HepG2 (cell line): ENCODE data around the gene HAP1. TPM values are rescaled to one million over a fixed set of nuclear protein-coding genes. Genes with fewer than 3 reads are reported as not detected.

Experiments
- ARID4A ChIP-seq: sonication (generic); formaldehyde crosslinking; IDR thresholded peaks from 2 replicates; pipeline ENCODE4 v1.5.0; 2020; ENCODE audit warnings: mild to moderate bottlenecking, missing genetic modification reagents, borderline replicate concordance
- CHCHD3 ChIP-seq: sonication (generic); formaldehyde crosslinking; IDR thresholded peaks from 2 replicates; pipeline ENCODE4 v1.8.0; 2022; ENCODE audit warnings: mild to moderate bottlenecking, missing genetic modification reagents, moderate library complexity
- CTCF ChIP-seq: sonication (generic); formaldehyde crosslinking; IDR thresholded peaks from 2 replicates; pipeline ENCODE4 v1.5.0; 2020; ENCODE audit warnings: mild to moderate bottlenecking, missing genetic modification reagents, moderate library complexity
- MAZ ChIP-seq, 2 experiments: sonication (generic) in 1 of 2; formaldehyde crosslinking in 1 of 2; IDR thresholded peaks; 2 replicates each; pipeline versions ENCODE4 v1.5.0 to v1.6.1; 2012 to 2020; ENCODE audit warnings: low read depth in 2 of 2, mild to moderate bottlenecking in 2 of 2, borderline replicate concordance in 1 of 2, improper control_type of control experiment in 1 of 2, low read length in 1 of 2, missing genetic modification reagents in 1 of 2, moderate library complexity in 1 of 2
- RAD21 ChIP-seq: fragments of 450-650 bp; formaldehyde crosslinking; IDR thresholded peaks from 2 replicates; pipeline ENCODE4 v1.5.0; 2020; ENCODE audit warnings: mild to moderate bottlenecking
- SMC3 ChIP-seq: IDR thresholded peaks from 2 replicates; pipeline ENCODE4 v1.6.1; 2011; ENCODE audit warnings: low read length, improper control_type of control experiment
- SP4 ChIP-seq: sonication (generic); formaldehyde crosslinking; IDR thresholded peaks from 2 replicates; pipeline ENCODE4 v1.8.1; 2023; ENCODE audit warnings: mild to moderate bottlenecking, missing genetic modification reagents
- TBX2 ChIP-seq: sonication (generic); formaldehyde crosslinking; IDR thresholded peaks from 2 replicates; pipeline ENCODE4 v1.5.0; 2020; ENCODE audit warnings: missing genetic modification reagents, mild to moderate bottlenecking, borderline replicate concordance
- TIGD3 ChIP-seq: sonication (generic); formaldehyde crosslinking; IDR thresholded peaks from 2 replicates; pipeline ENCODE4 v1.5.1; 2020; ENCODE audit warnings: mild to moderate bottlenecking, missing genetic modification reagents, borderline replicate concordance
- ZFYVE20 ChIP-seq: sonication (generic); formaldehyde crosslinking; IDR thresholded peaks from 2 replicates; pipeline ENCODE4 v1.8.0; 2023; ENCODE audit warnings: low read depth, mild to moderate bottlenecking, moderate library complexity, missing genetic modification reagents, borderline replicate concordance
- ZIK1 ChIP-seq: sonication (generic); formaldehyde crosslinking; IDR thresholded peaks from 2 replicates; pipeline ENCODE4 v1.5.0; 2020; ENCODE audit warnings: mild to moderate bottlenecking, low read depth, missing genetic modification reagents, borderline replicate concordance
- ZNF205 ChIP-seq: IDR thresholded peaks from 2 replicates; pipeline ENCODE4 v1.6.1; 2018; ENCODE audit warnings: missing biosample characterization, missing genetic modification reagents
- ZNF350 ChIP-seq: sonication (generic); formaldehyde crosslinking; IDR thresholded peaks from 2 replicates; pipeline ENCODE4 v1.4.0; 2020; ENCODE audit warnings: mild to moderate bottlenecking, low read depth, missing genetic modification reagents, borderline replicate concordance
- ZNF414 ChIP-seq: sonication (generic); formaldehyde crosslinking; IDR thresholded peaks from 2 replicates; pipeline ENCODE4 v1.5.0; 2020; ENCODE audit warnings: missing genetic modification reagents
- ZNF781 ChIP-seq: sonication (generic); formaldehyde crosslinking; IDR thresholded peaks from 2 replicates; pipeline ENCODE4 v1.5.1; 2020; ENCODE audit warnings: borderline replicate concordance, mild to moderate bottlenecking, missing genetic modification reagents; ENCODE audit errors: not compliant biosample characterization
- polyA plus RNA-seq, 8 experiments: library from polyadenylated mRNA; depleted of rRNA in 3 of 8; stranded (reverse) in 7 of 8; unstranded in 1 of 8; fragments of >200 nt; fragmentation: Illumina TruSeq in 4 of 8; extraction: Trizol in 4 of 8; gene quantifications; 2 replicates each; pipeline versions ENCODE4 v1.2.1 to v1.2.3, GENCODE V29; 2011 to 2016; ENCODE audit warnings: low read depth in 4 of 8, missing spikeins in 1 of 8, mixed read lengths in 1 of 8; ENCODE audit not compliant: insufficient read depth in 1 of 8
- total RNA-seq, 5 experiments: library from RNA; depleted of rRNA; stranded (reverse); fragments of >200 nt; fragmentation: Illumina TruSeq; extraction: Trizol; gene quantifications; 2 replicates each; pipeline ENCODE4 v1.2.3, GENCODE V29; 2016; ENCODE audit warnings: low read depth in 1 of 5
- TF ChIP-seq, protein P1 (sequence below): sonication (generic); formaldehyde crosslinking; IDR thresholded peaks from 2 replicates; pipeline ENCODE4 v1.4.0; 2020; ENCODE audit warnings: missing genetic modification reagents

Gene HAP1
- total and polyA plus RNA-seq, 2 of the 13 experiments (the other 11 are each of a cell fraction or from before 2014, with no cell fraction given), result 0.07 TPM

DNA sequence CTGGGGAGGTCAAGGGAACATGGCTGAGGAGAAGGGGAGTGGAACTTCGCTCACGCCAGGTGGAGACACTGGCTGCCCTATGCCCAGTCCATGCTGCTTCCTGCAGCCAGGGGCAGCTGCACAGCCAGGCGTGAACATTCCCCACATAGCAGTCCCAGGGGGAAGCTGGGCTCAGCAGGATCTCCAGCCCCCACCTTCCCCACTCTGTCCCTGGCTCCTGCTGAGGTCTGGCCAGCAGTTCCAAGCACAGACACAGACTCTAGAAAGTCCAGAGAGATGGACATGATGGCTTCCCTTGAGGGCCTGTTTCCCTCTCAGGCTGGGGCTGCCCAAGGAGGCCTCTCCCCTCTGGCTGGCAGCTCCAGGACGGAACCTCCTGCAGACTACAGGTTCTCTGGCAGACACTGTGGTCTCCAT is 42.7 kb upstream of the HAP1 start (continued):
- TF ChIP-seq TIGD3 (CRISPR knock-in tag) (0 out of 2 replicates have a peak, but pooled peaks have one; percentile 34), MAZ (IDR thresholded peaks at IDR 0.05; ENCODE audit: borderline replicate concordance, low read depth, low read length) (0 out of 2 replicates have a peak, but pooled peaks have one; percentile 15), MAZ (CRISPR knock-in tag; IDR thresholded peaks at IDR 0.05; ENCODE audit: low read depth) (no peak), ZFYVE20 (CRISPR knock-in tag) (no peak), CTCF (CRISPR knock-in tag) (peak; percentile 67), TBX2 (CRISPR knock-in tag) (peak; percentile 57), ZNF205 (peak; percentile 13; the same call in 1 of the 2 replicates), ARID4A (CRISPR knock-in tag) (0 out of 2 replicates have a peak, but pooled peaks have one; percentile 24), SMC3 (peak; percentile 16; the same call in 1 of the 2 replicates), CHCHD3 (CRISPR knock-in tag) (no peak), RAD21 (CRISPR knock-in tag) (peak; percentile 87), ZNF414 (CRISPR knock-in tag) (no peak), ZNF350 (CRISPR knock-in tag) (peak; percentile 16; the same call in 1 of the 2 replicates), ZIK1 (no peak), ZNF781 (CRISPR knock-in tag) (peak; percentile 64), SP4 (CRISPR knock-in tag) (peak; percentile 38; the same call in 1 of the 2 replicates)
- TF ChIP-seq, protein P1, sequence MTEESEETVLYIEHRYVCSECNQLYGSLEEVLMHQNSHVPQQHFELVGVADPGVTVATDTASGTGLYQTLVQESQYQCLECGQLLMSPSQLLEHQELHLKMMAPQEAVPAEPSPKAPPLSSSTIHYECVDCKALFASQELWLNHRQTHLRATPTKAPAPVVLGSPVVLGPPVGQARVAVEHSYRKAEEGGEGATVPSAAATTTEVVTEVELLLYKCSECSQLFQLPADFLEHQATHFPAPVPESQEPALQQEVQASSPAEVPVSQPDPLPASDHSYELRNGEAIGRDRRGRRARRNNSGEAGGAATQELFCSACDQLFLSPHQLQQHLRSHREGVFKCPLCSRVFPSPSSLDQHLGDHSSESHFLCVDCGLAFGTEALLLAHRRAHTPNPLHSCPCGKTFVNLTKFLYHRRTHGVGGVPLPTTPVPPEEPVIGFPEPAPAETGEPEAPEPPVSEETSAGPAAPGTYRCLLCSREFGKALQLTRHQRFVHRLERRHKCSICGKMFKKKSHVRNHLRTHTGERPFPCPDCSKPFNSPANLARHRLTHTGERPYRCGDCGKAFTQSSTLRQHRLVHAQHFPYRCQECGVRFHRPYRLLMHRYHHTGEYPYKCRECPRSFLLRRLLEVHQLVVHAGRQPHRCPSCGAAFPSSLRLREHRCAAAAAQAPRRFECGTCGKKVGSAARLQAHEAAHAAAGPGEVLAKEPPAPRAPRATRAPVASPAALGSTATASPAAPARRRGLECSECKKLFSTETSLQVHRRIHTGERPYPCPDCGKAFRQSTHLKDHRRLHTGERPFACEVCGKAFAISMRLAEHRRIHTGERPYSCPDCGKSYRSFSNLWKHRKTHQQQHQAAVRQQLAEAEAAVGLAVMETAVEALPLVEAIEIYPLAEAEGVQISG (CRISPR knock-in tag), result peak; percentile 48
